Left lung (tissue), 10 donors: ENCODE measurements around the gene DIRAS1. TPM values are rescaled to one million over a fixed set of nuclear protein-coding genes. Genes with fewer than 3 reads are reported as not detected.
"Not testable (repeated sequence)": the region's sequence is repeated elsewhere in the genome, so short reads cannot be mapped to it uniquely, and the experiment has no call there.

ENCODE experiments used
- ATAC-seq: fragments of 200-7000 bp; cut with Tn5 transposase; one replicate; pipeline ENCODE4 v1.9.1; 2020; ENCODE audit warnings: moderate library complexity
- DNase-seq, 4 donors: peaks; one replicate each; pipeline ENCODE4 v3.0.0-alpha.2; 2013 to 2020
- H3K27ac ChIP-seq, 2 donors: fragments of 200-600 bp; sonication (generic) in 1 of 2; one replicate each; pipeline versions ENCODE4 v1.5.0 to v1.8.0; 2020 to 2021
- H3K27me3 ChIP-seq, 2 donors: fragments of 200-600 bp; sonication (generic) in 1 of 2; one replicate each; pipeline versions ENCODE4 v1.5.0 to v1.8.0; 2020 to 2021
- H3K36me3 ChIP-seq, 2 donors: fragments of 200-600 bp; sonication (generic) in 1 of 2; one replicate each; pipeline versions ENCODE4 v1.5.0 to v1.8.0; 2020 to 2021
- H3K4me1 ChIP-seq, 2 donors: fragments of 200-600 bp; one replicate each; pipeline ENCODE4 v1.8.0; 2021
- H3K4me3 ChIP-seq, 2 donors: fragments of 200-600 bp; sonication (generic) in 1 of 2; one replicate each; pipeline versions ENCODE4 v1.5.0 to v1.8.0; 2020 to 2021; ENCODE audit warnings: mild to moderate bottlenecking in 1 of 2
- H3K9me3 ChIP-seq, 2 donors: fragments of 200-600 bp; sonication (generic) in 1 of 2; one replicate each; pipeline versions ENCODE4 v1.5.0 to v1.8.0; 2020 to 2021
- CTCF ChIP-seq, 2 donors: fragments of 200-600 bp; sonication (generic) in 1 of 2; IDR thresholded peaks; one replicate each; pipeline versions ENCODE4 v1.5.0 to v1.8.0; 2021; ENCODE audit warnings: antibody characterized with exemption in 2 of 2
- intact Hi-C, 2 donors: fragments of 100-400 bp; cut with DNase I; formaldehyde crosslinking; loops; one replicate each; pipeline versions ENCODE4 v1.11.2 to v1.14.2; 2022
- polyA plus RNA-seq, 6 donors: library from polyadenylated mRNA; unstranded; fragments of 120-200 nt; gene quantifications; one replicate each; pipeline ENCODE4 v1.2.1, GENCODE V29; 2013; ENCODE audit not compliant: insufficient read length in 6 of 6
- total RNA-seq, 2 donors: library from RNA; stranded (reverse); fragmentation: NEBNext Ultra II Directional; extraction: Animal tissue kit (Norgen Biotek cat#: 25700); gene quantifications; one replicate each; pipeline ENCODE4 v1.2.1, GENCODE V29; 2021
- donor health status: DM: no; HTN: yes; CAD: no.
- donor health status: DM: no; HTN: no; CAD: no.

Gene DIRAS1
- total and polyA plus RNA-seq, 8 donors = 0.71 to 4.1 (median 1.5) TPM

- H3K36me3 ChIP-seq = no peaks in the 10 kb centered on the region
- no peaks in the 10 kb centered on the region for H3K4me1 ChIP-seq
- peaks cover 0 to 1% of the 10 kb centered on the region in 2 donors for H3K9me3 ChIP-seq
- no peak overlapping the region for H3K4me3 ChIP-seq
- TF ChIP-seq CTCF (IDR thresholded peaks at IDR 0.05) = no peak
- DNase-seq (no peak), ATAC-seq (no peak)
- H3K27me3 ChIP-seq = no peaks in the 10 kb centered on the region
- intact Hi-C loops = no loop called here
- H3K27ac ChIP-seq = no peak overlapping the region
These were observed 52.9 kb downstream of the DIRAS1 start for GRCh38 chr19:2668175-2668763.

DNA sequence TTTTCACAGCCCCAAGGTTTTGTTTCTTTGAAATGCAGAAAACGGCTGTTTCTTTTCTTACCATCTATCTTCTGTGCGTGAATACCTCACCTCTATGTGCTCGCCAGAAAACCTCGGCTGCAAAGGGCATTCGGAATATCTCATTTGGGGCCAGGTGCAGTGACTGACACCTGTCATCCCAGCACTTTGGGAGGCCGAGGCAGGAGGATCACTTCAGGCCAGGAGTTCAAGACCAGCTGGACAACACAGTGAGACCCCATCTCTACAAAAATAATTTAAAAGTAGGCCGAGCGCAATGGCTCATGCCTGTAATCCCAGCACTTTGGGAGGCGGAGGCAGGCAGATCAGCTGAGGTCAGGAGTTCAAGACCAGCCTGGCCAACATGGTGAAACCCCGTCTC lies 53.8 kb downstream of the DIRAS1 start:
- H3K27ac ChIP-seq, ATAC-seq, H3K4me3 ChIP-seq, H3K27me3 ChIP-seq, intact Hi-C loops, H3K9me3 ChIP-seq, H3K4me1 ChIP-seq, DNase-seq, H3K36me3 ChIP-seq: not testable (repeated sequence)

DNA sequence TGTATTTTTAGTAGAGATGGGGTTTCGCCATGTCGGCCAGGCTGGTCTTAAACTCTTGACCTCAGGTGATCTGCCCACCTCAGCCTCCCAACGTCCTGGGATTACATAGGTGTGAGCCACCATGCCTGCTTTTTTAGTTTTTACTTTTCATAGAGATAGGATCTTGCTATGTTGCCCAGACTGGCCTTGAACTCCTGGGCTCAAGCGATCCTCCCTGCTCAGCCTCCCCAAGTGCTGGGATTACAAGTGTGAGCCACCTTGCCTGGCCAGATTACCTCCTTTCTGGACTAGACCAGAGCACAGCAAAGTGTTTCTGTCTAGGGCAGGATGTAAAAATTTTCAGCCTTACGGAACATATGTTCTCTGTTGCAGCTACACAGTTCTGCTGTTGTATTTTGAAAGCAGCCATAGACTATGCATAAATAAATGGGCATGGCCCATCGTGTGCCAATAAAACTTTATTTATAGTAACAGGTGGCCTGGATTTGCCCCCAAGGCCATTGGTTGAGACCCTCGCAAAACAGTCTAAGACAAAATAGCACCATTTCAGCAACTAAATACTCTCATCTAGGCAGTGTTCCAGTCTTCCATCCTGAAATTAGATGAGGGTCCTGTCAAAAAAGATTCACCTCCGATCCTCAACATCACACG lies 54.7 kb downstream of the DIRAS1 start:
- no peaks in the 10 kb centered on the region for H3K4me1 ChIP-seq
- no peaks in the 10 kb centered on the region for H3K36me3 ChIP-seq
- H3K9me3 ChIP-seq = peaks cover 0 to 11% of the 10 kb centered on the region in 2 donors
- no peak overlapping the region for H3K27ac ChIP-seq
- no peak overlapping the region for H3K4me3 ChIP-seq
- intact Hi-C loops = no loop called here
- no peak for TF ChIP-seq CTCF (IDR thresholded peaks at IDR 0.05)
- H3K27me3 ChIP-seq = no peaks in the 10 kb centered on the region
- DNase-seq = no peak
- no peak for ATAC-seq

GRCh38 chr19:2665103-2665502 lies 56.1 kb downstream of the DIRAS1 start:
- Histone ChIP-seq H3K36me3 (no peaks in the 10 kb centered on the region), H3K4me1 (no peaks in the 10 kb centered on the region), H3K27me3 (no peaks in the 10 kb centered on the region), H3K9me3 (peaks cover 0 to 11% of the 10 kb centered on the region in 2 donors), H3K27ac (no peak overlapping the region), H3K4me3 (no peak overlapping the region)
- ATAC-seq (no peak), DNase-seq (peak in 1 of 4 donors; percentile 39)
- no peak for TF ChIP-seq CTCF (IDR thresholded peaks at IDR 0.05)
- intact Hi-C loops = no loop called here

Other genes starting within 250 kb of the DIRAS1 start
- 10 to 100 TPM; 54.0 to 73.5 TPM for gene GADD45B, start 245.2 kb downstream of the DIRAS1 start, total RNA-seq
- gene GADD45B, start 245.2 kb downstream of the DIRAS1 start, polyA plus RNA-seq = 10 to 100 TPM in 5 of 6 donors, 1 to 10 TPM in 1; 7.5 to 31.5 (median 12.0) TPM
- gene GNG7, start 18.7 kb downstream of the DIRAS1 start, total RNA-seq = 1 to 10 TPM; 3.8 to 5.7 TPM
- 1 to 10 TPM; 4.7 to 7.1 (median 5.8) TPM for gene GNG7, start 18.7 kb downstream of the DIRAS1 start, polyA plus RNA-seq
- 10 to 100 TPM; 28.4 to 33.6 TPM for gene SLC39A3, start 18.6 kb upstream of the DIRAS1 start, total RNA-seq
- 10 to 100 TPM; 18.3 to 25.3 (median 21.2) TPM for gene SLC39A3, start 18.6 kb upstream of the DIRAS1 start, polyA plus RNA-seq
- gene SGTA, start 61.9 kb upstream of the DIRAS1 start, total RNA-seq = 10 to 100 TPM; 39.6 to 46.3 TPM
- gene SGTA, start 61.9 kb upstream of the DIRAS1 start, polyA plus RNA-seq = 10 to 100 TPM; 39.2 to 56.9 (median 47.7) TPM
- gene THOP1, start 64.1 kb upstream of the DIRAS1 start, total RNA-seq = 10 to 100 TPM; 46.3 to 65.3 TPM
- 10 to 100 TPM; 37.6 to 52.5 (median 43.6) TPM for gene THOP1, start 64.1 kb upstream of the DIRAS1 start, polyA plus RNA-seq
- 1 to 10 TPM; 2.1 to 4.1 TPM for gene ZNF554, start 98.5 kb upstream of the DIRAS1 start, total RNA-seq
- gene ZNF554, start 98.5 kb upstream of the DIRAS1 start, polyA plus RNA-seq = 1 to 10 TPM; 7.4 to 9.0 (median 8.5) TPM
- gene ZNF555, start 120.1 kb upstream of the DIRAS1 start, total RNA-seq = 1 to 10 TPM; 6.2 to 6.6 TPM
- gene ZNF555, start 120.1 kb upstream of the DIRAS1 start, polyA plus RNA-seq = 10 to 100 TPM in 1 of 6 donors, 1 to 10 TPM in 5; 8.8 to 10.6 (median 9.2) TPM
- not detected for gene ZNF556, start 146.0 kb upstream of the DIRAS1 start, total RNA-seq
- under 1 TPM; 0.06 to 0.21 (median 0.14) TPM for gene ZNF556, start 146.0 kb upstream of the DIRAS1 start, polyA plus RNA-seq
- gene ZNF57, start 179.6 kb upstream of the DIRAS1 start, total RNA-seq = 1 to 10 TPM; 5.7 to 6.6 TPM
- 1 to 10 TPM; 6.6 to 7.9 (median 7.4) TPM for gene ZNF57, start 179.6 kb upstream of the DIRAS1 start, polyA plus RNA-seq
- 1 to 10 TPM; 3.4 to 4.1 TPM for gene ZNF77, start 223.6 kb upstream of the DIRAS1 start, total RNA-seq
- 10 to 100 TPM in 2 of 6 donors, 1 to 10 TPM in 4; 8.8 to 10.3 (median 9.7) TPM for gene ZNF77, start 223.6 kb upstream of the DIRAS1 start, polyA plus RNA-seq